CD4-positive, CD25-positive, alpha-beta regulatory T cell (primary cell): ENCODE data around the gene C9orf152. TPM values are rescaled to one million over a fixed set of nuclear protein-coding genes. Genes with fewer than 3 reads are reported as not detected.

Experiments
- ATAC-seq, 2 donors: fragments of 150-1000 bp; cut with Tn5 transposase; one replicate each; pipeline ENCODE4 v1.10.0; 2021; ENCODE audit warnings: low read depth in 2 of 2, moderate number of reproducible peaks in 2 of 2, moderate library complexity in 1 of 2
- DNase-seq, 3 donors: peaks; one replicate each; pipeline versions ENCODE4 v3.0.0 to v3.0.0-alpha.2; 2012 to 2022; ENCODE audit warnings: mixed read lengths in 1 of 3
- H3K27ac ChIP-seq: one replicate; pipeline ENCODE4 v1.7.0; 2013; ENCODE audit warnings: mild to moderate bottlenecking, low read length; ENCODE audit not compliant: insufficient read depth, poor library complexity, severe bottlenecking
- H3K27me3 ChIP-seq: one replicate; pipeline ENCODE4 v1.7.0; 2013; ENCODE audit warnings: low read length; ENCODE audit not compliant: control insufficient read depth, insufficient read depth
- H3K36me3 ChIP-seq: one replicate; pipeline ENCODE4 v1.7.0; 2013; ENCODE audit warnings: mild to moderate bottlenecking, low read length, moderate library complexity; ENCODE audit not compliant: control insufficient read depth, insufficient read depth
- H3K4me1 ChIP-seq: 2 replicates; pipeline ENCODE4 v1.7.0; 2013; ENCODE audit warnings: mild to moderate bottlenecking, low read length; ENCODE audit not compliant: insufficient read depth, control insufficient read depth, poor library complexity, severe bottlenecking
- H3K4me3 ChIP-seq: one replicate; pipeline ENCODE4 v1.7.0; 2013; ENCODE audit warnings: low read depth, mild to moderate bottlenecking, low read length, moderate library complexity
- H3K9me3 ChIP-seq, 2 experiments: 1 replicate in 1 of 2; 2 replicates in 1 of 2; pipeline ENCODE4 v1.7.0; 2013; ENCODE audit warnings: low read length in 2 of 2, mild to moderate bottlenecking in 1 of 2, moderate library complexity in 1 of 2; ENCODE audit not compliant: control insufficient read depth in 2 of 2
- H3K27ac Mint-ChIP-seq, 3 donors: one replicate each; pipeline ENCODE4 v1.8.0; 2020 to 2022; ENCODE audit warnings: mild to moderate bottlenecking in 3 of 3, mixed read lengths in 3 of 3, moderate library complexity in 2 of 3
- H3K27me3 Mint-ChIP-seq: one replicate; pipeline ENCODE4 v1.8.0; 2022; ENCODE audit warnings: mild to moderate bottlenecking, mixed read lengths
- H3K36me3 Mint-ChIP-seq: one replicate; pipeline ENCODE4 v1.8.0; 2020; ENCODE audit warnings: mixed read lengths
- H3K4me1 Mint-ChIP-seq, 4 donors: one replicate each; pipeline ENCODE4 v1.8.0; 2020 to 2022; ENCODE audit warnings: mixed read lengths in 4 of 4, mild to moderate bottlenecking in 1 of 4
- H3K4me3 Mint-ChIP-seq, 4 donors: one replicate each; pipeline ENCODE4 v1.8.0; 2020 to 2022; ENCODE audit warnings: mild to moderate bottlenecking in 4 of 4, mixed read lengths in 4 of 4, moderate library complexity in 3 of 4
- H3K9me3 Mint-ChIP-seq, 7 donors: one replicate each; pipeline ENCODE4 v1.8.0; 2020 to 2022; ENCODE audit warnings: mixed read lengths in 7 of 7, mild to moderate bottlenecking in 3 of 7, moderate library complexity in 2 of 7
- polyA plus RNA-seq, 4 donors: library from polyadenylated mRNA; unstranded; fragments of 300-500 nt; fragmentation: Illumina TruSeq; gene quantifications; one replicate each; pipeline ENCODE4 v1.2.3, GENCODE V29; 2021
- total RNA-seq: library from RNA; stranded (reverse); gene quantifications from one replicate; pipeline ENCODE4 v1.2.3, GENCODE V29; 2022

Gene C9orf152
- total and polyA plus RNA-seq, 5 donors from 2014 or later, result not detected

DNA sequence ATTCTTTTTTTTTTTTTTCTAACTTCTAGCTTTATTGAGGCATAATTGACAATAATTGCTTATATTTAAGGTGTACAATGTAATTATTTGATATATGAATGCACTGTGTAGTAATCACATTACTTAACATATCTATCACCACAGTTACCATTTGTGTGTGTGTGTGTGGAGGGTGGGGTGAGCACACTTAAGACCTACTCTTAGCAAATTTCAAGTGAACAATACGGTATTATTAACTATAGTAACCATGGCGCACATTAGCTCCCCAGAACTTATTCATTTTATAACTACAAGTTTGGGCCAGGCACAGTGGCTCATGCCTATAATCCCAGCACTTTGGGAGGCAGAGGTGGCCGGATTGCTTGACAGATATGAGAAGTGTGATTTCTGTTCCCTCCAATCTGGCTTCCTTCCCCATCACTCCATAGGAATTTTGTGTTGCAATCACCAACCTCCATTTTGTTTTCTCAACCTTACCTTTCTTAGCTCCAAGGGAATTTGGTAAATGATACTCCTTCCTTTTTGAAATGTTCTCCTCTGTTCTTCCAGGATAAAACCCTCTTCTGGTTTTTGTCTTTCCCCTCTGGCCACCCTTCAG lies 33.4 kb upstream of the C9orf152 start:
- Mint-ChIP-seq H3K36me3 (peaks cover 15% of the 10 kb centered on the region), H3K4me3 (no peak overlapping the region), H3K27me3 (peaks cover 4% of the 10 kb centered on the region), H3K4me1 (no peaks in the 10 kb centered on the region), H3K9me3 (no peaks in the 10 kb centered on the region), H3K27ac (no peak overlapping the region)
- peaks cover 28% of the 10 kb centered on the region for H3K36me3 ChIP-seq
- H3K4me3 ChIP-seq, result no peak overlapping the region
- no peak for ATAC-seq
- no peaks in the 10 kb centered on the region for H3K27me3 ChIP-seq
- DNase-seq, result no peak
- no peak overlapping the region for H3K27ac ChIP-seq
- H3K4me1 ChIP-seq, result no peaks in the 10 kb centered on the region
- H3K9me3 ChIP-seq, result no peaks in the 10 kb centered on the region

DNA sequence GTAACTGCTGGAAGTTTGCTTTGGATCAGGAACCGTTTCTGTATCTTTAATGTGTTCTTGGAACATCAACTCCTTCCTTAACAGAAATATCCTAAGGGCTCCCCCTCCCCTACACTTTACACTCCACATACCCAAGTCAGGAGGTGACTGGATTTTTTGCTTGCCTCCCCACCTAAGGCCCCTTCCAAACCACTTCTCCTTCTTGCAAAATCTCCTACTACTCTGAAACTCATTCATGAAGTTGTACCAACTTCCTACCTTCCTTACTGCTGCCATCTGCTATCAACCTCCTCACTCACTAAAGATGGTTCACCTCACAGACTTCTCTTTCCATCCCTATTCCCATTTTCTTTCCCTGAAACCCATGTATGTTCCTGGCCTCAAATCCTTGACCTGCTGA lies 32.2 kb upstream of the C9orf152 start:
- no peaks in the 10 kb centered on the region for H3K9me3 ChIP-seq
- H3K4me3 ChIP-seq, result no peak overlapping the region
- peaks cover 11% of the 10 kb centered on the region for H3K36me3 Mint-ChIP-seq
- no peaks in the 10 kb centered on the region for H3K4me1 Mint-ChIP-seq
- ATAC-seq, result no peak
- H3K9me3 Mint-ChIP-seq, result no peaks in the 10 kb centered on the region
- H3K27me3 Mint-ChIP-seq, result peaks cover 5% of the 10 kb centered on the region
- H3K27me3 ChIP-seq, result no peaks in the 10 kb centered on the region
- no peaks in the 10 kb centered on the region for H3K4me1 ChIP-seq
- peaks cover 23% of the 10 kb centered on the region for H3K36me3 ChIP-seq
- H3K27ac Mint-ChIP-seq, result no peak overlapping the region
- H3K27ac ChIP-seq, result no peak overlapping the region
- no peak overlapping the region for H3K4me3 Mint-ChIP-seq
- DNase-seq, result no peak

DNA sequence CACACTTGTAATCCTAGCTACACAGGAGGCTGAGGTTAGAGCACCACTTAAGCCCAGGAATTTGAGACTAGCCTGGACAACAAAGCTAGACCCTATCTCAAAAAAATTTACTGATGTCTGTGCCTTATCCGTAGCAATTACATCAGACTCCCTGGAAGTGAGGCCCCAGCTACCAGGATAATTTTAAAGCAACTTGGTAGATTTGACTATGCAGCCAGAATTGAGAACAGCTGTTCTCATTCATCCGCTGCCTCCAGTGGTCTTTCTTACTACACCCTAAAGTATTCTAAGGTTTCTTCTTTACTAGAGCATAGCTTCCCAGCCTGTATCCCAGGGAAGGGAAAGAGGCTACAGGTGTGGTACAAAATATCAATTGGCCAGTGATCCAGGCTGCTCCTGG lies 20.4 kb upstream of the C9orf152 start:
- H3K4me3 Mint-ChIP-seq, result no peak overlapping the region
- Histone ChIP-seq H3K36me3 (no peaks in the 10 kb centered on the region), H3K4me1 (no peaks in the 10 kb centered on the region), H3K9me3 (no peaks in the 10 kb centered on the region), H3K27ac (no peak overlapping the region), H3K27me3 (peaks cover 2% of the 10 kb centered on the region), H3K4me3 (no peak overlapping the region)
- H3K27me3 Mint-ChIP-seq, result peaks cover 24% of the 10 kb centered on the region
- ATAC-seq (no peak), DNase-seq (no peak)
- no peak overlapping the region for H3K27ac Mint-ChIP-seq
- no peaks in the 10 kb centered on the region for H3K36me3 Mint-ChIP-seq
- peaks cover 0 to 3% (median 0%) of the 10 kb centered on the region in 7 donors for H3K9me3 Mint-ChIP-seq
- no peaks in the 10 kb centered on the region for H3K4me1 Mint-ChIP-seq

DNA sequence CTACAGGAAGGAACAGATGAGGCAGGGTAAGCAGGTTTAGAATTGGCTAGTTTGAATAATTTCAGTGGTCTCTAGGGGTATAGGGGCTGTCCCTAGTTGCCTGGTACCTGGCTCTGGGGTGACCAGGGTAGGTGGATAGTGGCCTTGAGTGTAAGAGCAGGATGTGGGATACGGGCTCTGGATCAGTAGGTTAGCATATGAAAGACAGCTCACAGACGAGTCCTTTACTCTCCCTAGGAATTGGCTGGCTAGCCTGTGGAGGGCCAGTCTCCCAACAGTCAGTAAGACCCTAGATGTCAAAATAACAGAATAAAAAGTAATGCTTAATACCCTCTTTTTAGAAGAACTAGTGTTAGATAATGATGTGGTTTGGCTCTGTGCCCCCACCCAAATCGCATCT lies 16.6 kb upstream of the C9orf152 start:
- peaks cover 2% of the 10 kb centered on the region for H3K27me3 ChIP-seq
- no peak overlapping the region for H3K4me3 Mint-ChIP-seq
- no peak for ATAC-seq
- H3K36me3 ChIP-seq, result no peaks in the 10 kb centered on the region
- H3K9me3 Mint-ChIP-seq, result peaks cover 0 to 1% (median 0%) of the 10 kb centered on the region in 7 donors
- H3K9me3 ChIP-seq, result no peaks in the 10 kb centered on the region
- H3K36me3 Mint-ChIP-seq, result no peaks in the 10 kb centered on the region
- no peak overlapping the region for H3K27ac Mint-ChIP-seq
- H3K27me3 Mint-ChIP-seq, result peaks cover 29% of the 10 kb centered on the region
- no peaks in the 10 kb centered on the region for H3K4me1 Mint-ChIP-seq
- no peaks in the 10 kb centered on the region for H3K4me1 ChIP-seq
- no peak for DNase-seq
- H3K27ac ChIP-seq, result no peak overlapping the region
- no peak overlapping the region for H3K4me3 ChIP-seq

DNA sequence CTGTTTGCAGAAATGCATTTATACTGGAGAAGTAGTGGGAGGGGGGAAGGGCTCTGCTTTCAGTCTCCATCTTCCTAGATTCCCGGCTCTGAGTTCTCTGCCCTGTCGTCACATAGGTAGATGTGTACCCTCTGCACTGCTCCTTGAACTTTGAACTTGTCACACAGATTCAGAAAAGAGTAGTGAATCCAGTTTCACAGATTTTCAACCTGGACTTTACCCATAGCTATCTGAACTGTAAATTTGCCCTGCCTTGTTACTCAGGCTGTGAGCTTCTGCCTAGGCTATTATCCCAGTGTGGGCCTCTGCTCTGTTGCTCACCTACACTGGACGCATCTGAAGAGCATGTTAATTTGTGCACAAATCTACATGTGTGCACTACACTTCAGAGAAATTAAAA lies 12.8 kb upstream of the C9orf152 start:
- peaks cover 0 to 5% (median 0%) of the 10 kb centered on the region in 4 donors for H3K4me1 Mint-ChIP-seq
- Histone ChIP-seq H3K9me3 (no peaks in the 10 kb centered on the region), H3K27ac (no peak overlapping the region), H3K36me3 (no peaks in the 10 kb centered on the region), H3K4me1 (no peaks in the 10 kb centered on the region), H3K4me3 (no peak overlapping the region), H3K27me3 (peaks cover 2% of the 10 kb centered on the region)
- H3K36me3 Mint-ChIP-seq, result no peaks in the 10 kb centered on the region
- no peak overlapping the region for H3K4me3 Mint-ChIP-seq
- no peak for DNase-seq
- no peak for ATAC-seq
- no peak overlapping the region for H3K27ac Mint-ChIP-seq
- H3K27me3 Mint-ChIP-seq, result peaks cover 35% of the 10 kb centered on the region
- H3K9me3 Mint-ChIP-seq, result no peaks in the 10 kb centered on the region

DNA sequence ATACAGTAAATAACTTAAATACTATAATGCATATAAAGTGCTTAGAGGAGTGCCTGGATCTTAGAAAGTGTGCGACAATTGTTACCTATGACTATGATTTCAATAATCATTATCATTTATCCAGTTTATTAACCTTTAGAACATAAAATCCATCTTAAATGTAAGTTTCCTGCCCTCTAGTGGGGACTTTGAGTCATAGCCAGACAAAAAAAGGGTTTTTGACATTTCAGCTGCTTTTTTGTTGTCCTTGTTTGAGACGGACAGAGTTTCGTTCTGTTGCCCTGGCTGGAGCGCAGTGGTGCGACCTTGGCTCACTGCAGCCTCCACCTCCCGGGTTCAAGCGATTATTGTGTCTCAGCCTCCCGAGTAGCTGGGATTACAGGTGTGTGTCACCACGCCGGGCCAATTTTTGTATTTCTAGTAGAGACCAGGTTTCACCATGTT lies 9.7 kb upstream of the C9orf152 start:
- Histone ChIP-seq H3K36me3 (no peaks in the 10 kb centered on the region), H3K9me3 (no peaks in the 10 kb centered on the region), H3K27me3 (peaks cover 2% of the 10 kb centered on the region), H3K4me3 (no peak overlapping the region), H3K4me1 (no peaks in the 10 kb centered on the region), H3K27ac (no peak overlapping the region)
- Mint-ChIP-seq H3K4me1 (peaks cover 0 to 5% (median 0%) of the 10 kb centered on the region in 4 donors), H3K4me3 (no peak overlapping the region), H3K36me3 (no peaks in the 10 kb centered on the region), H3K9me3 (no peaks in the 10 kb centered on the region), H3K27me3 (peaks cover 41% of the 10 kb centered on the region), H3K27ac (no peak overlapping the region)
- DNase-seq, result peak in 2 of 3 donors; percentile 22 to 55
- no peak for ATAC-seq

DNA sequence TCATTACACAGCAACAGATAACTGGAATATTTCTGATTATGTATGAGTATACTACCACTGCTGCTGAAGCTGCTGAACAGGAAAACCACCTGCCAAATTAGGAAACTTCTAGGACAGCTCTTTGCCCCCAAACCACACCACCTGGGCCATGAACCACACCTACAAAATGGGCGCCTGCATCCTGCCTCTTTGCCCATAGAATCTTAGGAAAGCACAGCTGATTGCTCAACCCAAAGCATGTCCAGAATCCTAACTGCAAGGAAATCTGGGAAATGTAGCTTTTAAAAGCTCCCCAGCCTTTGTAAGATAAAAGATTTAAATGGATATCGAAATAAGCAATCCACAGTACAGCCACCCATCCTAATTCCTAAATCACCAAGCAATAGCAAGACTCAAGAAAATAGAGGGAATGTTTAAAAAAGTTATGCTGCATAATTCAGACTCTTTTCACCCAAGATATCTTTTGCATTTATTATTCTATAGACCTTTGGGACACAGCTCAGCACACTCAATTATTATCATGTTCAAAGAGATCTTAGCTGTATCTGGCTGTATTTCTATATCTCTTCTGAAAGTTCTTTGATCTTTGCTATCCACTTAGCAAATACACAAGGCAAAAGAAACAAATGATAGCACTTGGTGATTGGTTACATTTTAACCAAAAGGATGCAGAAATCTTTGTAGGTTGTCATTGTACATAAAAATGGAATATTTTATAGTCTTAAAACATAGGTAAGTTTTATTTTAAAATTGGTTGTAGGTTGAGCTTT lies 6.8 kb upstream of the C9orf152 start:
- H3K4me3 Mint-ChIP-seq, result no peak overlapping the region
- peaks cover 0 to 3% (median 0%) of the 10 kb centered on the region in 7 donors for H3K9me3 Mint-ChIP-seq
- H3K27me3 Mint-ChIP-seq, result peaks cover 39% of the 10 kb centered on the region
- H3K27ac Mint-ChIP-seq, result no peak overlapping the region
- no peak overlapping the region for H3K4me3 ChIP-seq
- DNase-seq (no peak), ATAC-seq (no peak)
- H3K36me3 Mint-ChIP-seq, result peaks cover 3% of the 10 kb centered on the region
- no peaks in the 10 kb centered on the region for H3K36me3 ChIP-seq
- no peaks in the 10 kb centered on the region for H3K9me3 ChIP-seq
- H3K27ac ChIP-seq, result no peak overlapping the region
- peaks cover 0 to 5% (median 0%) of the 10 kb centered on the region in 4 donors for H3K4me1 Mint-ChIP-seq
- H3K27me3 ChIP-seq, result peaks cover 4% of the 10 kb centered on the region
- H3K4me1 ChIP-seq, result no peaks in the 10 kb centered on the region

DNA sequence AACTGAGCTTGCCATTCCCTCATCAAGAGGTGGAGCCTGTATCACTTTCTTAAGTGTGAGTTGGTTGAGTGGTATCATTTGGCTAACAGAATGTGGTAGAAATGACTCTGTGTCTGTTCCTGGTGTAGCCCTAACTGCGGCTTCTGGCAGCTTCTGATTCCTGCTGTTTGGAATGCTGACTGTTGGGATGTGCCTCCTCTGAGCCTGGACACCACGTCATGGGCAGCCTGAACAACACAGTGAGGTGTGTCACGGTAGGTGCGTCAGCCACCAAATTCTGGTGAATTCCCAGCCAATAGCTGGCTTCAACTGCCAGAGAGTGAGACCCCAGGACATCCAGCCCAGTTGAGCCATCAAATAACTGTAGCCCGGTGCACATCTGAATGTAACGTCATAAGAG lies 6.1 kb upstream of the C9orf152 start:
- Mint-ChIP-seq H3K27me3 (peaks cover 37% of the 10 kb centered on the region), H3K4me3 (no peak overlapping the region), H3K36me3 (peaks cover 3% of the 10 kb centered on the region), H3K9me3 (peaks cover 0 to 3% (median 0%) of the 10 kb centered on the region in 7 donors), H3K27ac (no peak overlapping the region), H3K4me1 (peaks cover 0 to 5% (median 0%) of the 10 kb centered on the region in 4 donors)
- Histone ChIP-seq H3K36me3 (no peaks in the 10 kb centered on the region), H3K27ac (no peak overlapping the region), H3K4me3 (no peak overlapping the region), H3K4me1 (no peaks in the 10 kb centered on the region), H3K27me3 (peaks cover 2% of the 10 kb centered on the region), H3K9me3 (no peaks in the 10 kb centered on the region)
- ATAC-seq, result no peak
- DNase-seq, result no peak
